WERI-Rb-1 (cell line): ENCODE data around the gene ADGRL3.

ENCODE experiments used
- DNase-seq: peaks from one replicate; pipeline ENCODE4 v3.0.0-alpha.2; 2020
- H3K27ac ChIP-seq: fragments of 250-450 bp; sonication (Bioruptor Pico); 2 replicates; pipeline ENCODE4 v1.5.1; 2020; ENCODE audit warnings: mild to moderate bottlenecking, moderate library complexity
- H3K27me3 ChIP-seq: fragments of 250-450 bp; sonication (Bioruptor Pico); 2 replicates; pipeline ENCODE4 v1.5.1; 2021; ENCODE audit warnings: mild to moderate bottlenecking, low read depth, moderate library complexity; ENCODE audit not compliant: insufficient read depth, severe bottlenecking
- H3K36me3 ChIP-seq: fragments of 250-450 bp; sonication (Bioruptor Pico); 2 replicates; pipeline ENCODE4 v1.5.1; 2020; ENCODE audit warnings: mild to moderate bottlenecking, moderate library complexity
- H3K4me3 ChIP-seq: 2 replicates; pipeline ENCODE4 v1.5.1; 2011; ENCODE audit warnings: low read depth, mild to moderate bottlenecking, control low read depth, low read length
- H3K9me3 ChIP-seq: fragments of 250-450 bp; sonication (Bioruptor Pico); 2 replicates; pipeline ENCODE4 v1.5.1; 2021; ENCODE audit warnings: mild to moderate bottlenecking, moderate library complexity; ENCODE audit not compliant: severe bottlenecking
- TF ChIP-seq, protein P1 (sequence below): IDR thresholded peaks from 2 replicates; pipeline ENCODE4 v1.5.1; 2011; ENCODE audit warnings: low read depth, mild to moderate bottlenecking, control low read depth, inconsistent platforms, low read length

The ADGRL3 gene

DNA sequence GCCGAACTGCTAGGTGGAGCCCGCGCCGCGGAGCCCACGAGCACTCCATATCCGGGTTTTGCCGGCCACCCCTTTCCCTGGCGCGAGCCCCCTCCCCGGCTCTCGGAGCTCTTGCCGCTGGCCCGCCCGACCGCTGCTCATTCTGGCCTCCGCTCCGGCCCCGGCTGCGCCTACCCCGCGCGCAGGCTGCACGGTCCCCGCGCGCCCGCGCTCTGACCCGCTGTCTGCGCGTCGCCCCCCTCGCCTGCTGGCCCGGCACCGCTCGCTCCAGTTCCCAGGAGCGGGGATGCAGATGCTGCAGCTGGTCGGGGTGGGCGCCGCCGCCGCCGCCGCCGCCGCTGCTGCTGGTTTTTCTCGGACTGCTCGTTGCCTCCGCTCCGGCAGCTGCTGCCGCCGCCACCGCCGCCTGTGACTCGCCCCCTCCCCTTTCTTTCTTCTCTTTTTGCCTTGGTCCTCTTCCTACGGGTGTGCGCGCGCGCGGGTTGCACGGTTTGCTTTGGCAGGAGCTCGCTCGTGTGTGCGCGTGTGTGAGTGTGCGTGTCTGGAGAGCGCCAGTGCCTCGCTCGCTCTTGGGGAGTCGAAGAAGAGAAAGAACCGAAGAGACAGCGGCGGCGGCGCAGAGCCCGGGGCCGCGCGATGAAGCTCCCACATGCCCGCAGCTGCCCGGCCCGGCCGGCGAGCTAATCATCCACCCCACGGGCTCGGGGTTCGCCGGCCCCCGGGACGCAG, at the start of gene ADGRL3:
TSS of gene ADGRL3 (plus strand) at position 140 of the 729 bp plus-strand sequence.
- Histone ChIP-seq H3K27ac (no peak within 1 kb of the TSS), H3K36me3 (no peaks in the 10 kb centered on the region), H3K9me3 (no peaks in the 10 kb centered on the region), H3K4me3 (peak within 1 kb of the TSS; percentile 76), H3K27me3 (peaks cover 10% of the 10 kb centered on the region)
- DNase-seq = peak; percentile 72
- TF ChIP-seq, protein P1, sequence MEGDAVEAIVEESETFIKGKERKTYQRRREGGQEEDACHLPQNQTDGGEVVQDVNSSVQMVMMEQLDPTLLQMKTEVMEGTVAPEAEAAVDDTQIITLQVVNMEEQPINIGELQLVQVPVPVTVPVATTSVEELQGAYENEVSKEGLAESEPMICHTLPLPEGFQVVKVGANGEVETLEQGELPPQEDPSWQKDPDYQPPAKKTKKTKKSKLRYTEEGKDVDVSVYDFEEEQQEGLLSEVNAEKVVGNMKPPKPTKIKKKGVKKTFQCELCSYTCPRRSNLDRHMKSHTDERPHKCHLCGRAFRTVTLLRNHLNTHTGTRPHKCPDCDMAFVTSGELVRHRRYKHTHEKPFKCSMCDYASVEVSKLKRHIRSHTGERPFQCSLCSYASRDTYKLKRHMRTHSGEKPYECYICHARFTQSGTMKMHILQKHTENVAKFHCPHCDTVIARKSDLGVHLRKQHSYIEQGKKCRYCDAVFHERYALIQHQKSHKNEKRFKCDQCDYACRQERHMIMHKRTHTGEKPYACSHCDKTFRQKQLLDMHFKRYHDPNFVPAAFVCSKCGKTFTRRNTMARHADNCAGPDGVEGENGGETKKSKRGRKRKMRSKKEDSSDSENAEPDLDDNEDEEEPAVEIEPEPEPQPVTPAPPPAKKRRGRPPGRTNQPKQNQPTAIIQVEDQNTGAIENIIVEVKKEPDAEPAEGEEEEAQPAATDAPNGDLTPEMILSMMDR = no peak

DNA sequence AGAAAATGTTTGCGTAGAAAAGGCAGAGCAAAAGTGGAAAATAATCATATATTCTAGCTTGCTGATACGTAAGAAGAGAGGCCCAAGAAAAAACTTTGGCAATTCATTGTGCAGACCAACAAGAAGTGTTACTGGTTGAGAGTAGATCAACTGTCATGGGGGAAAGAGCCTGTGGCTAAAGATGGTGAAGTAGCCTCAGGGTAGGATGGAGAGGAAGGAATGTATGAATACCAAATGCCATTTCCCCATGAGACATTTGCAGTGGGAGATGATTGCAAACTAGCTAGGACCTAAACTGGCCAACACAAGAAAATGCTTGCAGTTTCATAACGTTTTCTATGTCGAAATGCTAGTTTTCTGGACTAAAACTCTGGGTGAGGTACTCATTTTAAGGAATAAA, 47.7 kb upstream of the ADGRL3 start:
- no peaks in the 10 kb centered on the region for H3K9me3 ChIP-seq
- no peak overlapping the region for H3K4me3 ChIP-seq
- no peaks in the 10 kb centered on the region for H3K36me3 ChIP-seq
- DNase-seq = no peak
- TF ChIP-seq, protein P1 = no peak
- no peak overlapping the region for H3K27ac ChIP-seq
- no peaks in the 10 kb centered on the region for H3K27me3 ChIP-seq

DNA sequence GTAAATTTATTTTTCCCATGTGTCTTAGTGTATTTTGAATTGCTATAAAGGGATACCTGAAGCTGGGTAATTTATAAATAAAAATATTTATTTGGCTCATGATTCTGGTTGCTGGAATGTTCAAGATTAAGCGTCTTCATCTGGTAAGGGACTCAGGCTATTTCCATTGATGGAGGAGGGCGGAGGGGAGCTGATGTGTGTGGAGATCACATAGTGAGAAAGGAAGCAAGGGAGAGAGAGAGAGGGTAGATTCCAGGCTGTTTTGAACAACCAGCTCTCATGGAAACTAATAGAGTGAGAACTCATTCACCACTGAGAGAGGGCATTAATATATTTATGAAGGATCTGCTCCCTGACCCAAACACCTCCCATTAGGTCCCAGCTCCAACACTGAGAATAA, 39.6 kb upstream of the ADGRL3 start:
- H3K9me3 ChIP-seq = no peaks in the 10 kb centered on the region
- H3K27me3 ChIP-seq = no peaks in the 10 kb centered on the region
- H3K36me3 ChIP-seq = no peaks in the 10 kb centered on the region
- H3K4me3 ChIP-seq = no peak overlapping the region
- no peak overlapping the region for H3K27ac ChIP-seq
- no peak for DNase-seq
- TF ChIP-seq, protein P1 = no peak

DNA sequence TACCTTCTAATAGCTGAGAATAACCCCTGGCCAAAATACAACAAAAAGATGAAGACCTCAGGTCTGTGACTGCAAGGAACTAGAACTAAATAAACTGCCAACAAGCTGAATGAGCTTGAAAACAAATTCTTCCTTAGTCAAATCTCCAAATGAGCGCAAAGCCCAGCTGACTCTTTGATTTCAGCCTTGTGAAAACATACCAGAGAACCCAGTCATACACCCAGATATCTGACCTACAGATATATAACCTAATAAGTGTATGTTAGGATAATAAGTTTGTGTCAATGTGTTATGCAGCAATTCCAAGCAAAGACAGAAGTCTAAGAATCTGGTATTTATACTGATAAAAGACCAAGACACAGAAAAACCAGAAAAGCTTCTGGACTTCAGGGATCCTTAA, 38.0 kb upstream of the ADGRL3 start:
- H3K36me3 ChIP-seq = no peaks in the 10 kb centered on the region
- H3K4me3 ChIP-seq = no peak overlapping the region
- TF ChIP-seq, protein P1 = no peak
- no peaks in the 10 kb centered on the region for H3K9me3 ChIP-seq
- no peaks in the 10 kb centered on the region for H3K27me3 ChIP-seq
- H3K27ac ChIP-seq = no peak overlapping the region
- DNase-seq = no peak

DNA sequence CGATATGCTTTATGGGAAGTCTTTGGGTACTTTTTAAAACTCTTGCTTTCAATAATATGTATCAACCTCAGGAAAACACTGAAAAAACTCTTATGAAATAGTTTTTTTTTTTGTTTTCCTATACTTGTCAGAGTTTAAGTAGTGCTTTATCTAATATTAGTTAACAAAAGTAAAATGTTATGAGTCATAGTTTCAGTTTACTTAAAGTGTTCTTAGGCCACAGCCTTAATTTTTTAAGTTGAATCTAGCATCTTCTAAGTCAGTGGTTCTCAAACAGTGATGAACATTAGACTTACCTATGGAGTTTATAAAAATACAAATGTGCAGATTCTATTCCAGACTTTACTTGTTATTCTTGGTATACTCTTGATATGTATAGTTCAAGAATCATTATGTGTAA, 26.3 kb upstream of the ADGRL3 start:
- Histone ChIP-seq H3K27ac (no peak overlapping the region), H3K27me3 (no peaks in the 10 kb centered on the region), H3K36me3 (no peaks in the 10 kb centered on the region), H3K4me3 (no peak overlapping the region), H3K9me3 (no peaks in the 10 kb centered on the region)
- no peak for DNase-seq
- TF ChIP-seq, protein P1 = no peak

DNA sequence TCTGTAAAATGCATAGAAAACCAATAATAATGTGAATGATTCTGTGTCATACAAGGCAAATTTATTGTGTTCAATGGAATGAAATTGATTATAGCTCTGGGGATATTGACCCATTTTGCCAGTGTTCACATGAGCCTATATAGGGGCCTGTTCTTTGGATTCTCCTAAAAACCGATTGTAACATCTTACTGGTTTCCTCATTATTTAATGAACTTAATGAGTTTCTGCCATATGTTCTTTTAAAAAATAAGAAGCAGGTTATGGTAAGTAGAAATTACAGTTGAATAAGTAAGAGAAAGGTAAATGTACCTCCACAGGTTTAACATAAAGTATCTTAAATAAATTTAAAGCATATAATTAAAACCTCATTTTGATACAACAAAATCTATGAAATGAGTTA, 24.6 kb upstream of the ADGRL3 start:
- DNase-seq = no peak
- TF ChIP-seq, protein P1 = no peak
- no peaks in the 10 kb centered on the region for H3K9me3 ChIP-seq
- no peaks in the 10 kb centered on the region for H3K36me3 ChIP-seq
- no peak overlapping the region for H3K27ac ChIP-seq
- H3K4me3 ChIP-seq = no peak overlapping the region
- no peaks in the 10 kb centered on the region for H3K27me3 ChIP-seq
